ENCODE results near the gene CMPK2. TPM values are rescaled to one million over a fixed set of nuclear protein-coding genes. Genes with fewer than 3 reads are reported as not detected.

CMPK2 gene
- total and polyA plus RNA-seq, 9 of the 15 experiments (the other 6 are each of a cell fraction or from before 2014, with no cell fraction given) = 2.6 to 10.5 (median 5.0) TPM

GRCh38 chr2:6909431-6910385, 44.0 kb upstream of the CMPK2 start (continued):
- TF ChIP-seq ATF6 (CRISPR knock-in tag; IDR thresholded peaks at IDR 0.05) (no peak), TRIM28 (IDR thresholded peaks at IDR 0.05) (no peak), AFF1 (IDR thresholded peaks at IDR 0.05; ENCODE audit: low read depth in 1 of 2, partially characterized antibody in 2 of 2) (peak in 1 of 2 experiments; percentile 77), BDP1 (IDR thresholded peaks at IDR 0.05; ENCODE audit: insufficient read depth, insufficient read length) (no peak), TAF7 (tag; IDR thresholded peaks at IDR 0.05) (no peak), RCOR1 (IDR thresholded peaks at IDR 0.05; ENCODE audit: borderline replicate concordance in 1 of 2, low read depth in 2 of 2, low read length in 2 of 2) (peak; percentile 88 to 99; a peak in 3 of 4 replicates), SP2 (IDR thresholded peaks at IDR 0.05; ENCODE audit: extremely low read depth, low read depth, low read length, poor library complexity, severe bottlenecking) (no peak), KLF16 (IDR thresholded peaks at IDR 0.05) (peak; percentile 91), KLF6 (CRISPR knock-in tag; IDR thresholded peaks at IDR 0.05; ENCODE audit: borderline replicate concordance) (no peak), VEZF1 (CRISPR knock-in tag; IDR thresholded peaks at IDR 0.05) (peak; percentile 55; the same call in 1 of the 2 replicates), SRSF9 (IDR thresholded peaks at IDR 0.05; ENCODE audit: borderline replicate concordance, low read depth, low read length) (no peak), PHB2 (IDR thresholded peaks at IDR 0.05; ENCODE audit: low read depth) (peak; percentile 68; the same call in 1 of the 2 replicates), CCAR2 (IDR thresholded peaks at IDR 0.05; ENCODE audit: low read depth, low read length) (no peak), FOXJ2 (tag; IDR thresholded peaks at IDR 0.05) (0 out of 2 replicates have a peak, but pooled peaks have one; percentile 40), USF1 (CRISPR knock-in tag; IDR thresholded peaks at IDR 0.05) (no peak), MCM3 (IDR thresholded peaks at IDR 0.05) (no peak)

All from K562 (cell line).